Common myeloid progenitor, CD34-positive (primary cell): Measurements from ENCODE around the gene ANG.
A peak's percentile ranks its signal among the peaks of the same experiment; 100 is the strongest.

Experiments used
- CTCF ChIA-PET: fragments of 350-600 bp; sonication (Branson Sonifier 250); formaldehyde crosslinking; loops from one replicate; lab custom pipeline; 2021; ENCODE audit warnings: antibody characterized with exemption; lab: Charles Lee
- POLR2A ChIA-PET: fragments of 350-600 bp; sonication (Branson Sonifier 250); formaldehyde crosslinking; loops from one replicate; lab custom pipeline; 2021; ENCODE audit warnings: antibody characterized with exemption; lab: Charles Lee
- DNase-seq, 3 donors: peaks; one replicate each; pipeline versions ENCODE4 v3.0.0 to v3.0.0-alpha.2; 2013
- H3K27ac ChIP-seq, 2 experiments: 1 replicate in 1 of 2; 2 replicates in 1 of 2; pipeline ENCODE4 v1.7.0; 2013; ENCODE audit warnings: inconsistent platforms in 2 of 2, low read length in 2 of 2, mild to moderate bottlenecking in 2 of 2, low read depth in 1 of 2, moderate library complexity in 1 of 2; ENCODE audit not compliant: severe bottlenecking in 2 of 2, insufficient read depth in 1 of 2, poor library complexity in 1 of 2
- H3K27me3 ChIP-seq, 5 experiments: replicated peaks in 2 of 5; 1 replicate in 3 of 5; 2 replicates in 2 of 5; pipeline versions ENCODE4 v1.6.1 to v1.7.0; 2013; ENCODE audit warnings: low read length in 4 of 5, mild to moderate bottlenecking in 2 of 5, moderate library complexity in 2 of 5, inconsistent platforms in 1 of 5; ENCODE audit not compliant: insufficient read depth in 5 of 5, control insufficient read depth in 4 of 5
- H3K36me3 ChIP-seq, 4 experiments: 1 replicate in 2 of 4; 2 replicates in 2 of 4; pipeline versions ENCODE4 v1.6.1 to v1.7.0; 2013; ENCODE audit warnings: low read length in 3 of 4, control low read depth in 1 of 4, mild to moderate bottlenecking in 1 of 4; ENCODE audit not compliant: control insufficient read depth in 4 of 4, insufficient read depth in 4 of 4
- H3K4me1 ChIP-seq, 4 experiments: 1 replicate in 3 of 4; 2 replicates in 1 of 4; pipeline versions ENCODE4 v1.6.1 to v1.7.1; 2013; ENCODE audit warnings: low read length in 3 of 4, mild to moderate bottlenecking in 3 of 4, control low read depth in 1 of 4, inconsistent platforms in 1 of 4, moderate library complexity in 1 of 4; ENCODE audit not compliant: control insufficient read depth in 4 of 4, insufficient read depth in 4 of 4; ENCODE audit errors: control extremely low read depth in 1 of 4
- H3K4me3 ChIP-seq, 7 experiments: 1 replicate in 4 of 7; 2 replicates in 3 of 7; pipeline versions ENCODE4 v1.5.1 to v1.7.0; 2013; ENCODE audit warnings: mild to moderate bottlenecking in 7 of 7, low read length in 6 of 7, moderate library complexity in 6 of 7, inconsistent platforms in 2 of 7, low read depth in 2 of 7, control low read depth in 1 of 7; ENCODE audit not compliant: insufficient read depth in 4 of 7, control insufficient read depth in 1 of 7; ENCODE audit errors: extremely low read depth in 1 of 7
- H3K9me3 ChIP-seq, 5 experiments: 1 replicate in 4 of 5; 2 replicates in 1 of 5; pipeline versions ENCODE4 v1.6.1 to v1.7.1; 2013; ENCODE audit warnings: low read length in 4 of 5, mild to moderate bottlenecking in 2 of 5, inconsistent platforms in 1 of 5, low read depth in 1 of 5, moderate library complexity in 1 of 5; ENCODE audit not compliant: control insufficient read depth in 4 of 5, insufficient read depth in 2 of 5; ENCODE audit errors: control extremely low read depth in 1 of 5
- WGBS: methylation state at CpG from one replicate; pipeline ENCODE4 v1.1.5; 2013; ENCODE audit not compliant: insufficient coverage; 5-methylcytosine and 5-hydroxymethylcytosine counted together

The ANG gene

GRCh38 chr14:20684662-20685456 is 3.7 kb upstream of the ANG start:
- H3K36me3 ChIP-seq, result no peaks in the 10 kb centered on the region
- peak overlapping the region; percentile 74 to 99 (median 89) for H3K4me3 ChIP-seq
- no peaks in the 10 kb centered on the region for H3K9me3 ChIP-seq
- CTCF ChIA-PET, result interaction anchor here (0.6 to 9.0 kb wide), 14 partner anchors 9 to 359 kb away, joined by 3 to 73 read pairs (median 4); no protein-coding TSS in a partner anchor
- no peak for DNase-seq
- POLR2A ChIA-PET, result no interaction called here
- H3K27me3 ChIP-seq, result no peaks in the 10 kb centered on the region
- H3K4me1 ChIP-seq, result peaks cover 21 to 50% (median 37%) of the 10 kb centered on the region in 4 experiments
- no peak overlapping the region for H3K27ac ChIP-seq
- 41% methylated on average over 12 of the region's 22 CpGs for WGBS

- WGBS, result 95% methylated on average over 4 of the region's 7 CpGs
- Histone ChIP-seq H3K27me3 (no peaks in the 10 kb centered on the region), H3K9me3 (no peaks in the 10 kb centered on the region), H3K27ac (no peak overlapping the region), H3K36me3 (no peaks in the 10 kb centered on the region), H3K4me3 (no peak overlapping the region), H3K4me1 (peaks cover 9 to 36% (median 21%) of the 10 kb centered on the region in 4 experiments)
- ChIA-PET CTCF (interaction anchor here (0.9 to 9.0 kb wide), 7 partner anchors 10 to 217 kb away, joined by 3 to 73 read pairs (median 5); partner anchors contain the start of gene PNP), POLR2A (no interaction called here)
- no peak for DNase-seq
Observed at GRCh38 chr14:20686386-20687143, 2.0 kb upstream of the ANG start.

GRCh38 chr14:20687362-20688166 is 1.0 kb upstream of the ANG start:
- Histone ChIP-seq H3K36me3 (no peaks in the 10 kb centered on the region), H3K27me3 (no peaks in the 10 kb centered on the region), H3K9me3 (no peaks in the 10 kb centered on the region), H3K4me1 (peaks cover 9 to 26% (median 12%) of the 10 kb centered on the region in 4 experiments), H3K27ac (no peak overlapping the region), H3K4me3 (no peak overlapping the region)
- WGBS, result no CpG with 5 or more reads among the region's 5 CpGs
- CTCF ChIA-PET, result interaction anchor here (0.9 to 11.3 kb wide), 5 partner anchors 9 to 218 kb away, joined by 3 to 179 read pairs (median 6); partner anchors contain the start of gene PNP
- POLR2A ChIA-PET, result interaction anchor here (0.5 kb wide), 1 partner anchor 42 kb away, joined by 3 read pairs; no protein-coding TSS in a partner anchor
- DNase-seq, result no peak

- Histone ChIP-seq H3K36me3 (no peaks in the 10 kb centered on the region), H3K27me3 (no peaks in the 10 kb centered on the region), H3K4me1 (no peaks in the 10 kb centered on the region), H3K4me3 (no peak overlapping the region), H3K9me3 (no peaks in the 10 kb centered on the region), H3K27ac (no peak overlapping the region)
- POLR2A ChIA-PET, result interaction anchor here (0.6 to 1.3 kb wide), 2 partner anchors 82 to 165 kb away, joined by 3 read pairs; no protein-coding TSS in a partner anchor
- CTCF ChIA-PET, result interaction anchor here (0.6 to 11.3 kb wide), 31 partner anchors 9 to 373 kb away, joined by 3 to 179 read pairs (median 4); partner anchors contain the start of gene RNASE11
- DNase-seq, result peak; percentile 75 to 85 (median 82)
- WGBS, result 0% methylated on average over 1 of the region's 9 CpGs
Observed at GRCh38 chr14:20690848-20691640, 2.5 kb downstream of the ANG start.

- no peaks in the 10 kb centered on the region for H3K27me3 ChIP-seq
- ChIA-PET CTCF (interaction anchor here (0.9 to 11.3 kb wide), 19 partner anchors 8 to 374 kb away, joined by 3 to 179 read pairs (median 5); no protein-coding TSS in a partner anchor), POLR2A (no interaction called here)
- H3K9me3 ChIP-seq, result no peaks in the 10 kb centered on the region
- peaks cover 0 to 4% (median 3%) of the 10 kb centered on the region in 4 experiments for H3K4me1 ChIP-seq
- DNase-seq, result no peak
- 95% methylated on average over 6 of the region's 7 CpGs for WGBS
- no peak overlapping the region for H3K4me3 ChIP-seq
- no peak overlapping the region for H3K27ac ChIP-seq
- H3K36me3 ChIP-seq, result no peaks in the 10 kb centered on the region
Observed at GRCh38 chr14:20692116-20692751, 3.7 kb downstream of the ANG start.
